ENCODE data around the gene RITA1.
"Not testable (repeated sequence)": the region's sequence is repeated elsewhere in the genome, so short reads cannot be mapped to it uniquely, and the experiment has no call there.

Gene RITA1, protein sequence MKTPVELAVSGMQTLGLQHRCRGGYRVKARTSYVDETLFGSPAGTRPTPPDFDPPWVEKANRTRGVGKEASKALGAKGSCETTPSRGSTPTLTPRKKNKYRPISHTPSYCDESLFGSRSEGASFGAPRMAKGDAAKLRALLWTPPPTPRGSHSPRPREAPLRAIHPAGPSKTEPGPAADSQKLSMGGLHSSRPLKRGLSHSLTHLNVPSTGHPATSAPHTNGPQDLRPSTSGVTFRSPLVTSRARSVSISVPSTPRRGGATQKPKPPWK

DNA sequence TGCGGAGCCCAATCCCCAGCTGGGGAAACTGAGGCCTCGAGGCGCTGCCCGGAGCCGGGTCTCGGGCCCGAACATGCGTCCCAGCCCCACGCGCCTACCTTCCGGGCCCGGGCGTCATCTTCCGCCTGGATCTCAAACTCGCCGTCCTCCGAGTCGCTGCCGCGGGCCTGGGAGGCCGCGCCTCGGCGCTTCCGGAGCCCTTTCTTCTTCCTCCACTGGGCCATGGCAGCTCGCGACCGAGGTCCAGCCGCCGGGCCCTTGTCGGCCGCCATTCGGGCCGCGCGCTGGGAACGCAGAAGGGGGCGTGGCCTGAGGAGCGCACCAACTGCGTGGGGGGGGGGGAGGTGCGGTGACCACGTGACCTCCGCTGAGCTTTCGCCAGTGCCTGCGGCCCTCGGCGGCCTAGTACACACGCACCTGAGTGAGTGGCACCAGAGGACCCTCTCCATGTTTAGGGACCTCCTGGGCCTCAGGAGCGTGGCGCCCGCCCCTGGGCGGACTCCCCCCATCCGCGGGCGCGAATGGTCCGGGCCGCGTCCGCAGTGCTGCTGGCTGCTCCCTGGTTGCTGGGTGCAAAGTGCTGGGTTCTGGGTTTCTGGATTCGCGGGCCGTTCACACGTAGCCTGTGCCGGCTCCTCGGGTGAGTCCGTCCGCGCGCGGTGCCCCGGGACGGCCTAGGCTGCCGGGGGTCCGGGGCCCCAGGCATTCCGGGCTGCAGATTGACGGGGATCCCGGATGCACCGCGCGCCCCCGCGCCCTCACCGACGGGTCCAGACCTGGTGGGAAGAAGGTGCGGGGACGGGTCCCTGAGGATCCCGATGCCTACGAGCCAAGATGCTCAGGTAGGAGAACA lies at the start of gene RITA1, which contains the start of gene DDX54:
TSS of gene RITA1 (plus strand) at position 542 of the 853 bp plus-strand sequence. CDS start 1,026 bp downstream, outside the sequence.
TSS of gene DDX54 (minus strand) at position 299 of the 853 bp plus-strand sequence. CDS start at position 272, 27 bp downstream.
- Mint-ChIP-seq H3K4me1 (ENCODE audit: low read depth) (peaks cover 32% of the 10 kb centered on the region), H3K4me3 (peak within 1 kb of the TSS; percentile 98)
- intact Hi-C loops (cut with micrococcal nuclease): loop anchor here (5.0 kb wide), 1 partner anchor 37 kb away; the partner anchor contains the start of gene TPCN1

DNA sequence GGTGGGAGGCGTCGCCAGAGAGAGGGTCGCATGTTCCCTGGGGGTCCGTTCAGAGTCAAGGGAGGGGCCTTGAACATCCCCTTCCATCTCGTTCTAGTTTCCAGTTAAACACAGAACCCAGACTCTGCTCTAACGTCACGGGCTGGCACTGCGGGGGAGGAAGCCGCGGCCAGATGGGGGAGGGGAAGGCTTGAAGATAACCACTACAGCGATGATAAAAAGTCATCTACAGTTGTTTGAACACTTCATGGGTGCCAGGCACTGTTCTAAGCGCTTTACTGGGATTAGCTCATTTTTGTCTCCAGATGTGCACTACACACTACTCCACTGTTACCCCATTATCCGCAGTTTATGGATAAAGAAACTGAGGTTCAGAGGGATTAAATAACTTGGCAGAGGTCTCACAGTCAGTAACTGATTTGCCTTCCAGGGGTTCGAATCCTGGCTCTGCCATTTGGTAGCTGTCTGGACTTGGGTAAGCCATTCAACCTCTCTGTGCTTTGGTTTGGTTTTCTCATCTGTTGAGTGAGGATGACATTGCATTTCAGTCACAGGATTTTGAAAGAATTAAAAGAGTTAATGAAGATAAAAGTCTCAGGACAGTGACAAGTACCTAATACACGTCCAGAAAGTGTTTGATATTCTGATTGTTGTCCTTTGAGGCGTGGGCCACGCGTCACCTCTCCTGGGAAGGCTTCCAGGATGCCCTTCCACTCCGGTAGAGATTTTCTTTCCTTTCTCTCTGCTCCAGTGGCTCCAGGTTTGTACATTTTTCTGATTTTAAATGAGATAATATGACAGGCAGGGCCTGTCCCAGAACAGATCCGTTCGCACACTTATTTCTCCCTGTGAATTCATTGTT lies 49.2 kb upstream of the RITA1 start:
- Mint-ChIP-seq H3K4me3 (peak overlapping the region; percentile 87), H3K36me3 (ENCODE audit: low read depth) (peaks cover 6% of the 10 kb centered on the region), H3K4me1 (ENCODE audit: low read depth) (peaks cover 80% of the 10 kb centered on the region), H3K27me3 (peaks cover 12% of the 10 kb centered on the region), H3K9me3 (no peaks in the 10 kb centered on the region), H3K27ac (peak overlapping the region; percentile 81)
- intact Hi-C loops (cut with micrococcal nuclease): no loop called here

More for the DNA sequence above, at the start of gene RITA1, which contains the start of gene DDX54:
- Mint-ChIP-seq H3K27me3 (no peaks in the 10 kb centered on the region), H3K36me3 (ENCODE audit: low read depth) (peaks cover 75% of the 10 kb centered on the region), H3K9me3 (no peaks in the 10 kb centered on the region), H3K27ac (peak within 1 kb of the TSS; percentile 98)

DNA sequence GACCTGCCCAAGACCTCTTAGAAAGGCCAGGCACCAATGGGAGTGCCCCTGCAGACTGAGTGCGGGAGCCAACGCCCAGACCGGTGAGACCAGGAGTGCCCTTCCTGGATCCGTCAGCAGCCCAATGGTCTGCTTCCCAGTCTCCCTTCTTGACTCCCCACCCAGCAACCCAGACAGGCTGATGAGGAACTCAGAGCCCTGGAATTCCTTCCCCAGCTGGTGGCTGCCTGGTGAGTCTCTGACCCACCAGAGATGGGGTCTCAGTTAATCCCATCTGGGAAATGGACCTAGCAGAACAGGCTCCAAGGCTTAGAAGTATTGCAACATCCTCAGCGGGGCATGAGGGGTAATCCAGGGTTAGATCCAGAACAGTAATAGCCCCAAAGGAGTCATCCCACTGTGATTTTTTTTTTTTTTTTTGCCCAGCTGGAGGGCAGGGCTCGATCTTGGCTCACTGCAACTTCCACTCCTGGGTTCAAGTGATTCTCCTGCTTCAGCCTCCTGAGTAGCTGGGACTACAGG lies 48.5 kb upstream of the RITA1 start:
- Mint-ChIP-seq H3K4me3 (peak overlapping the region; percentile 44), H3K27ac (peak overlapping the region; percentile 81), H3K27me3 (peaks cover 9% of the 10 kb centered on the region), H3K9me3 (no peaks in the 10 kb centered on the region), H3K4me1 (ENCODE audit: low read depth) (peaks cover 81% of the 10 kb centered on the region), H3K36me3 (ENCODE audit: low read depth) (peaks cover 6% of the 10 kb centered on the region)
- intact Hi-C loops (cut with micrococcal nuclease): no loop called here

DNA sequence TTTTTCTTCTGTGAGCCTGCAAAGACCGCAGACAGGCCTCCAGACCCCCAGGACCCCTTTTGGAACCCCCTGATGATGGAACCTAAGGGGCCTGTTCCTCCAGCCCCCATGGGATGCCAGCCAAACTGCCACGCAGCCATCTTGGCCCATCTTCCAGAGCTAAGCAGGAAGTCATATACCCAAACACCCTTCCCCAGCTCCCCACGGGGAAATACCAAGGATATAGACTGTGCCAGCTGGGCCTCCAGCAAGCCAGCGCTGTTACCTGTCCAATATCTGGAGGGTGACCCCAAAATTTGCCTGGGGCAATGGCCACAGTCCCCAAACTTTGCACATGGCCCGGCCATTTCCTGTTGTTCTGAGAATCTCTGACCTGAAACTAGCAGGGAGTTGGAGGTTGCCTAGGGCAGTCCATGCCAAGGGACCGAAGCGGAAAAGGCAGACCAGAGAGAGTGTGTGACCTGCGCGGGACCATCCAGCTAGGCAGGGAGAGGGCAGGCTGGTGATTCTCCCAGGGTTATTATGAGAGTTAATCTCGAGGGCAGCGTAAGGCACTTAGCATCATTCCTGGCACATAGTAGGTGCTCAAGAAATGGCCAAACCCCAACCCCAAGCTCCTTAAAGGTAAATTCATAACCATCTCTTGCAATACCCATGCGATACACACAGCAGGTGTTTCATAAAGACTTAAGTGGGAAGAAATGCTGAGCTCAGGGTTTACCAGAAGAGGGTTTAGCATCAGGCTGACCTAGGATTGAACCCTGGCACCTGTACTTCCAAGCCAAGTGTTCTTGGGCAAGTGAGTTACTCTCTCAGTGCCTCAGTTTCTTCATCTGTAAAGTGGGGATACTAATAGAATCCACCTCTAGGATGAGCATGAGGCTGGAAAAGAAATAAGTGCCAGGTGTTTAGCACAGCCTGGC lies 47.4 kb upstream of the RITA1 start:
- Mint-ChIP-seq H3K4me1 (ENCODE audit: low read depth) (peaks cover 83% of the 10 kb centered on the region), H3K4me3 (no peak overlapping the region), H3K27ac (no peak overlapping the region), H3K9me3 (no peaks in the 10 kb centered on the region), H3K36me3 (ENCODE audit: low read depth) (no peaks in the 10 kb centered on the region), H3K27me3 (peaks cover 9% of the 10 kb centered on the region)
- intact Hi-C loops (cut with micrococcal nuclease): no loop called here

DNA sequence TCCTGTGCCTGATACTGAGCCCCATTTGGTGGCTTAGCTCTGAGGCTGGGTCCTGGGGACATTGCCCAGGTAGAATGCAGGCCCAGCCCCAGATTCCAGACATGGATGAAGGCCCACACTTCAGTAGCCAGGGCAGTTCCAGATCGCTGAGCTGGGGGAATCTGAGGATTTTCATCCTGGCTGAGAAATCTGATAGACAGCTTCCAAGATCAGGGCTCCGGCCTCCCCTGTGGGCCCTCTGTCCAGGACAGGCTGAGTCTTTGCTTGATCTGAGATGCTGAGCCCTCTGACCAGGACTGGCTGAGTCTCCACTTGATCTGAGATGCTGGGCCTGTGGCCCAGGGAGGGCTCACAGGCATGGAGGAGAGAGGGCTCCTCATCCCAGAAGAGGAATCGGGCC lies 46.7 kb upstream of the RITA1 start:
- H3K27me3 Mint-ChIP-seq: peaks cover 9% of the 10 kb centered on the region
- intact Hi-C loops (cut with micrococcal nuclease): no loop called here
- peaks cover 79% of the 10 kb centered on the region for H3K4me1 Mint-ChIP-seq (ENCODE audit: low read depth)
- no peak overlapping the region for H3K4me3 Mint-ChIP-seq
- H3K36me3 Mint-ChIP-seq (ENCODE audit: low read depth): no peaks in the 10 kb centered on the region
- no peaks in the 10 kb centered on the region for H3K9me3 Mint-ChIP-seq
- H3K27ac Mint-ChIP-seq: peak overlapping the region; percentile 28

DNA sequence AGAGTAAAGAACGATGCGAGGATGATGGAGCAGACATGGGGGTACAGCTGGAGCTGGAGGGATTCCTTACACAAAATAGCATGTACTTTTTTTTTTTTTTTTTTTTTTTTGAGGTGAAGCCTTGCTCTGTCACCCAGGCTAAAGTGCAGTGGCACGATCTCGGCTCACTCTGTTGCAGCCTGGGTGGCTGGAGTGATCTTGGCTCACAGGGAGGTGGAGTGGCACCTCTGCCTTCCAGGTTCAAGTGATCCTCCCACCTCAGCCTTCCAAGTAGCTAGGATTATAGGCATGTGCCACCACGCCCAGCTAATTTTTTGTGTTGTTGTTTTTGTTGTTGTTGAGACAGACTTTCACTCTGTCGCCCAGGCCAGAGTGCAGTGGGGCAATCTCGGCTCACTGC lies 44.8 kb upstream of the RITA1 start:
- Mint-ChIP-seq H3K36me3 (ENCODE audit: low read depth) (no peaks in the 10 kb centered on the region), H3K27me3 (no peaks in the 10 kb centered on the region), H3K27ac (peak overlapping the region; percentile 98), H3K4me1 (ENCODE audit: low read depth) (peaks cover 73% of the 10 kb centered on the region), H3K4me3 (no peak overlapping the region), H3K9me3 (no peaks in the 10 kb centered on the region)
- intact Hi-C loops (cut with micrococcal nuclease): loop anchor here (5.0 kb wide), 1 partner anchor 233 kb away; the partner anchor contains the start of gene OAS1

DNA sequence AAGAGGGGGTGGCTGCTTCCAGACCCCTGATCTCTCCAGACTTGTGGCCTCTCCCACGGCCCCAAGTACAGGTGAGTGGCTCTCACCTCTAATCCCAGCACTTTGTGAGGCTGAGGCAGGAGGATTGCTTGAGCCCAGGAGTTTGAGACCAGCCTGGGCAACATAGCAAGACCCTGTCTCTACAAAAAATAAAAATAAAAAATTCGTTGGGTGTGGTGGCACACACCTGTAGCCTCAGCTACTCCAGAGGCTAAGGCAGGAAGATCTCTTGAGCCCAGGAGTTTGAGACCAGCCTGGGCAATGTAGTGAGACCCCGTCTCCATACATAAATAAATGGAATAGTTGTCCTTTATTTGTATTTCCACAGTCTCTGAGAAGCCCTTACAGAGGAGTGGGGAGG lies 43.8 kb upstream of the RITA1 start:
- not testable (repeated sequence) for H3K36me3 Mint-ChIP-seq (ENCODE audit: low read depth); H3K9me3 Mint-ChIP-seq; H3K4me3 Mint-ChIP-seq; H3K27me3 Mint-ChIP-seq
- Mint-ChIP-seq H3K27ac (peak overlapping the region; percentile 98), H3K4me1 (ENCODE audit: low read depth) (peaks cover 68% of the 10 kb centered on the region)
- intact Hi-C loops (cut with micrococcal nuclease): loop anchor here (5.0 kb wide), 1 partner anchor 234 kb away; the partner anchor contains the start of gene OAS1

DNA sequence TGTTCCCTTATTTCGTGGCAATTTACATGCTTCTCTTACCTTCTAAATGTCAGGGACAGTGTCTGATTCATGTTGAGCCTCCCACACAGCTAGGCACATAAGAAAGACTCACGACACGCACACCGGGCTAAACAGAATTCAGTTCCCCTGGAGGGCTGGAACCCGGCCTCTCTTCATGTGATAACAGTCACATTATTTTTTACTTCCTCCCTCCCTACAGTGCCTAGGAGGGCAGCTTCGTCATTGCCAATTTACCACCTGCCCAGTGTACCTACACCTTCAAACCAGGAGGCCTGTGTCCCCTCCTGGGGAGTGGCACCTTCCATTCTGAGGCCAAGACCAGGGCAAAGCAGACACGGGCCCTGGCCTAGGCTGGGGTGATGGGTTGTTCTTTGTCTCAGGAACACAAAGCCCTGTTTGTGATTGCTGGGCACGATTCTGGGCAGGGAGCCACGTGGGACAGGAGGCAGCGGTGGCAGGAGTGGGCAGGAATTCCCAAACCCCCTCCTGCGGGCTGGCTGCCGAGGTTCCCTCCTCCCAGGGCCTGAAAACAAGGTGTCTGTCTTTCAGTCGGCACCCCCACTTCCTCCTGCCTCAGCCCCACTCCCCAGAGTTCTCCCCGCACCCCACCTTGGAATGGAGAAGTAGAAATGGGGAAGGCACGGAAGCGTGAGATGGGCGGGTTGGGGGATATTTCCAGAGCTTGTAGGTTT lies 43.2 kb upstream of the RITA1 start:
- Mint-ChIP-seq H3K4me1 (ENCODE audit: low read depth) (peaks cover 63% of the 10 kb centered on the region), H3K9me3 (no peaks in the 10 kb centered on the region), H3K36me3 (ENCODE audit: low read depth) (no peaks in the 10 kb centered on the region), H3K27ac (peak overlapping the region; percentile 98), H3K4me3 (peak overlapping the region; percentile 24), H3K27me3 (no peaks in the 10 kb centered on the region)
- intact Hi-C loops (cut with micrococcal nuclease): loop anchor here (5.0 kb wide), 1 partner anchor 235 kb away; the partner anchor contains the start of gene OAS1

DNA sequence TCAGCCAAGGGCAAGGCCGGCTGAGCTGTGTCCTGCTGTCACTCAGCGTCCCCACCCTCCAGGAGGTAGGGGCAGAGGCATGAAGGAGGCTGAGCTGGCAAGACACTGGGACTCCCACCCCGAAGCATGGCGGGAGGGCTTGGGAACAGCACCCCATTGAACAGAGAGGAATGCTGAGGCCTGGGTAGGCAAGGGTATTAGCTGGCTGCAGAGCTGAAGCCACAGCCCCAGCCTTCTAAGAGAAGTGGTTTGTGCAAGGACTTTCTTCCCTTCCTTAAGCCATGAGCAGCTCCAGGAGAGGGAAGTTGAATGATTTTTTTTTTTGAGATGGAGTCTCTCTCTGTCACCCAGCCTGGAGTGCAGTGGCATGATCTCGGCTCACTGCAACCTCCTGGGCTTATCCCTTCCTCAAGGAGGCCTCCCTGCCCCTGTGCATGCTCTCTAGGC lies 42.6 kb upstream of the RITA1 start:
- Mint-ChIP-seq H3K4me3 (peak overlapping the region; percentile 24), H3K4me1 (ENCODE audit: low read depth) (peaks cover 61% of the 10 kb centered on the region), H3K36me3 (ENCODE audit: low read depth) (no peaks in the 10 kb centered on the region), H3K9me3 (no peaks in the 10 kb centered on the region), H3K27ac (peak overlapping the region; percentile 98), H3K27me3 (peaks cover 3% of the 10 kb centered on the region)
- intact Hi-C loops (cut with micrococcal nuclease): loop anchor here (5.0 kb wide), 1 partner anchor 236 kb away; the partner anchor contains the start of gene OAS1

DNA sequence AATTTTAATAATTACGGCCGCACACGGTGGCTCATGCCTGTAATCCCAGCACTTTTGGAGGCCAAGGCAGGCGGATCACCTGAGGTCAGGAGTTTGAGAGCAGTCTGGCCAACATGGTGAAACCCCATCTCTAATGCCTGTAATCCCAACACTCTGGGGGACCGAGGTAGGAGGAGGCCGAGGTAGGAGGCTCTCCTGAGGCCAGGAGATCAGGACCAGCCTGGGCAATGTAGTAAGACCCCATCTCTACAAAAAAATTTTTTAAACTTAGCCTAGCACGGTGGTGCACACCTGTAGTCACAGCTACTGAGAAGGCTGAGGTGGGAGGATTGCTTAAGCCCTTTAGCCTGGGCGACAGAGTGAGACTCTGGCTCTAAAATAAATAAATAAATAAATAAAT lies 41.6 kb upstream of the RITA1 start:
- no peaks in the 10 kb centered on the region for H3K36me3 Mint-ChIP-seq (ENCODE audit: low read depth)
- H3K4me3 Mint-ChIP-seq: no peak overlapping the region
- H3K4me1 Mint-ChIP-seq (ENCODE audit: low read depth): peaks cover 57% of the 10 kb centered on the region
- peak overlapping the region; percentile 98 for H3K27ac Mint-ChIP-seq
- intact Hi-C loops (cut with micrococcal nuclease): loop anchor here (5.0 kb wide), 1 partner anchor 237 kb away; the partner anchor contains the start of gene OAS1
- H3K27me3 Mint-ChIP-seq: peaks cover 4% of the 10 kb centered on the region
- H3K9me3 Mint-ChIP-seq: no peaks in the 10 kb centered on the region

DNA sequence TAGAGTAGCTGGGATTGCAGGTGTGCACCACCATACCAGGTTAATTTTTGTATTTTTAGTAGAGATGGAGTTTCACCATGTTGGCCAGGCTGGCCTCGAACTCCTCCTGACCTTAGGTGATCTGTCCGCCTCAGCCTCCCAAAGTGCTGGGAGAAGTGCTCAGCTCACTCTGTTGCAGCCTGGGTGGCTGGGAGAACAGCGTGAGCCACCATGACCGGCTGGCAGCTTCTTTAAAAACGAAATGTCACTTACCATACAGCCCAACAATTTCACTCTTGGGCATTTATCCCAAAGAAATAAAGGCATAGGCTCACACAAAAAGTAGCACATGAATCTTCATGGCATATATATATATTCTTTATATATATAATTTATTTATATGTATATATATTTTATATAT lies 40.7 kb upstream of the RITA1 start:
- Mint-ChIP-seq H3K27me3 (peaks cover 7% of the 10 kb centered on the region), H3K27ac (no peak overlapping the region), H3K9me3 (no peaks in the 10 kb centered on the region), H3K4me1 (ENCODE audit: low read depth) (peaks cover 59% of the 10 kb centered on the region), H3K4me3 (no peak overlapping the region), H3K36me3 (ENCODE audit: low read depth) (no peaks in the 10 kb centered on the region)
- intact Hi-C loops (cut with micrococcal nuclease): loop anchor here (5.0 kb wide), 1 partner anchor 238 kb away; the partner anchor contains the start of gene OAS1

All from dendritic cell treated with granulocyte-macrophage colony-stimulating factor and Interleukin-4, amounts not matched to agents 40 ng/mL and 50 ng/mL, for 4 days (primary cell).